ENCODE data around the gene LRMDA.

The LRMDA gene

GRCh38 chr10:75425291-75426079 lies 5.9 kb upstream of the LRMDA start:
- DNase-seq (ENCODE audit: low read depth): no peak

GRCh38 chr10:75426880-75427279 lies 4.5 kb upstream of the LRMDA start:
- no peak for DNase-seq (ENCODE audit: low read depth)

- no peak for DNase-seq (ENCODE audit: low read depth)
Observed at GRCh38 chr10:75427951-75428350, 3.5 kb upstream of the LRMDA start.

GRCh38 chr10:75428434-75429158 lies 2.8 kb upstream of the LRMDA start:
- DNase-seq (ENCODE audit: low read depth): no peak

GRCh38 chr10:75429159-75429827 lies 2.1 kb upstream of the LRMDA start:
- no peak for DNase-seq (ENCODE audit: low read depth)

- DNase-seq (ENCODE audit: low read depth): no peak
Observed at GRCh38 chr10:75430000-75430763, 1.2 kb upstream of the LRMDA start.

- no peak for DNase-seq (ENCODE audit: low read depth)
Observed at GRCh38 chr10:75432176-75432575, 752 bp downstream of the LRMDA start.

- DNase-seq (ENCODE audit: low read depth): no peak
Observed at GRCh38 chr10:75432763-75433162, 1.3 kb downstream of the LRMDA start.

GRCh38 chr10:75433216-75433615 lies 1.8 kb downstream of the LRMDA start:
- no peak for DNase-seq (ENCODE audit: low read depth)

GRCh38 chr10:75434291-75434690 lies 2.9 kb downstream of the LRMDA start:
- no peak for DNase-seq (ENCODE audit: low read depth)

GRCh38 chr10:75435291-75435690 lies 3.9 kb downstream of the LRMDA start:
- DNase-seq (ENCODE audit: low read depth): no peak

GRCh38 chr10:75436896-75437295 lies 5.5 kb downstream of the LRMDA start:
- DNase-seq (ENCODE audit: low read depth): no peak

GRCh38 chr10:75437693-75438092 lies 6.3 kb downstream of the LRMDA start:
- DNase-seq (ENCODE audit: low read depth): no peak

- DNase-seq (ENCODE audit: low read depth): no peak
Observed at GRCh38 chr10:75438275-75438674, 6.9 kb downstream of the LRMDA start.

GRCh38 chr10:75439811-75440210 lies 8.4 kb downstream of the LRMDA start:
- DNase-seq (ENCODE audit: low read depth): no peak

- DNase-seq (ENCODE audit: low read depth): no peak
Observed at GRCh38 chr10:75440271-75440793, 8.9 kb downstream of the LRMDA start.

- no peak for DNase-seq (ENCODE audit: low read depth)
Observed at GRCh38 chr10:75441196-75441595, 9.8 kb downstream of the LRMDA start.

GRCh38 chr10:75441682-75442081 lies 10.3 kb downstream of the LRMDA start:
- DNase-seq (ENCODE audit: low read depth): no peak

- no peak for DNase-seq (ENCODE audit: low read depth)
Observed at GRCh38 chr10:75443362-75443761, 11.9 kb downstream of the LRMDA start.

- no peak for DNase-seq (ENCODE audit: low read depth)
Observed at GRCh38 chr10:75444781-75445386, 13.5 kb downstream of the LRMDA start.

GRCh38 chr10:75446508-75446907 lies 15.1 kb downstream of the LRMDA start:
- DNase-seq (ENCODE audit: low read depth): no peak

- no peak for DNase-seq (ENCODE audit: low read depth)
Observed at GRCh38 chr10:75448166-75448565, 16.7 kb downstream of the LRMDA start.
